HEK293 (cell line): Measurements from ENCODE around the gene GTPBP10.

Experiments
- CTCF ChIA-PET: fragments of 350-600 bp; formaldehyde crosslinking; extraction: SDS; loops from one replicate; lab custom pipeline; 2021; ENCODE audit warnings: antibody characterized with exemption; lab: Yijun Ruan, JAX
- POLR2A ChIA-PET: fragments of 300-600 bp; formaldehyde crosslinking; extraction: SDS; loops from one replicate; lab custom pipeline; 2020; ENCODE audit warnings: antibody characterized with exemption, inconsistent platforms; lab: Yijun Ruan, JAX
- H3K27ac ChIP-seq: fragments of 200-500 bp; sonication (Bioruptor generic); 2 replicates; pipeline ENCODE4 v1.5.1; 2014; ENCODE audit warnings: low read depth, low read length, control low read depth, inconsistent platforms; ENCODE audit errors: extremely low read depth
- H3K36me3 ChIP-seq, 2 experiments: fragments of 200-500 bp in 1 of 2; sonication (Bioruptor generic) in 1 of 2; 1 replicate in 1 of 2; 2 replicates in 1 of 2; pipeline ENCODE4 v1.5.1; 2014 to 2017; ENCODE audit warnings: inconsistent platforms in 2 of 2, low read length in 2 of 2; ENCODE audit not compliant: control insufficient read depth in 2 of 2, insufficient read depth in 1 of 2
- H3K4me1 ChIP-seq: fragments of 200-500 bp; sonication (Bioruptor generic); 2 replicates; pipeline ENCODE4 v1.5.1; 2014; ENCODE audit warnings: mild to moderate bottlenecking, low read length, inconsistent platforms; ENCODE audit not compliant: control insufficient read depth, insufficient read depth
- H3K4me3 ChIP-seq: 2 replicates; pipeline ENCODE4 v1.5.1; 2011; ENCODE audit warnings: low read depth, mild to moderate bottlenecking, control low read depth, low read length, moderate library complexity
- H3K9me3 ChIP-seq: fragments of 200-500 bp; sonication (Bioruptor generic); 2 replicates; pipeline ENCODE4 v1.5.1; 2014; ENCODE audit warnings: low read depth, low read length, inconsistent platforms; ENCODE audit not compliant: control insufficient read depth, insufficient read depth
- ATF2 ChIP-seq: fragments of 450-650 bp; formaldehyde crosslinking; IDR thresholded peaks from 2 replicates; pipeline ENCODE4 v1.5.1; 2016; ENCODE audit warnings: missing biosample characterization, missing genetic modification characterization, low read depth
- FEZF1 ChIP-seq: fragments of 450-650 bp; formaldehyde crosslinking; IDR thresholded peaks from 2 replicates; pipeline ENCODE4 v1.5.1; 2016; ENCODE audit warnings: missing biosample characterization, missing genetic modification characterization
- OVOL3 ChIP-seq: fragments of 450-650 bp; formaldehyde crosslinking; IDR thresholded peaks from 2 replicates; pipeline ENCODE4 v1.5.1; 2016; ENCODE audit warnings: missing biosample characterization, missing genetic modification characterization
- REST ChIP-seq: fragments of 450-650 bp; formaldehyde crosslinking; IDR thresholded peaks from 2 replicates; pipeline ENCODE4 v1.5.1; 2016; ENCODE audit warnings: missing biosample characterization, missing genetic modification characterization
- TRIM28 ChIP-seq: IDR thresholded peaks from 2 replicates; pipeline ENCODE4 v1.6.1; 2011; ENCODE audit warnings: low read length, control low read depth, borderline replicate concordance
- ZBTB1 ChIP-seq: fragments of 450-650 bp; formaldehyde crosslinking; IDR thresholded peaks from 2 replicates; pipeline ENCODE4 v1.5.1; 2016; ENCODE audit warnings: missing biosample characterization, missing genetic modification characterization
- ZBTB6 ChIP-seq: fragments of 450-650 bp; formaldehyde crosslinking; IDR thresholded peaks from 2 replicates; pipeline ENCODE4 v1.5.1; 2017; ENCODE audit warnings: missing biosample characterization, missing genetic modification characterization
- ZNF133 ChIP-seq: fragments of 450-650 bp; formaldehyde crosslinking; IDR thresholded peaks from 2 replicates; pipeline ENCODE4 v1.5.1; 2016; ENCODE audit warnings: missing biosample characterization, missing genetic modification characterization
- ZNF169 ChIP-seq: fragments of 450-650 bp; formaldehyde crosslinking; IDR thresholded peaks from 2 replicates; pipeline ENCODE4 v1.5.1; 2016; ENCODE audit warnings: missing biosample characterization, missing genetic modification characterization
- ZNF223 ChIP-seq: fragments of 450-650 bp; formaldehyde crosslinking; IDR thresholded peaks from 2 replicates; pipeline ENCODE4 v1.5.1; 2016; ENCODE audit warnings: missing biosample characterization, missing genetic modification characterization
- ZNF311 ChIP-seq: fragments of 450-650 bp; formaldehyde crosslinking; IDR thresholded peaks from 2 replicates; pipeline ENCODE4 v1.5.1; 2017; ENCODE audit warnings: missing biosample characterization, missing genetic modification characterization, borderline replicate concordance
- ZNF501 ChIP-seq: fragments of 450-650 bp; formaldehyde crosslinking; IDR thresholded peaks from 2 replicates; pipeline ENCODE4 v1.5.1; 2016; ENCODE audit warnings: missing biosample characterization, missing genetic modification characterization
- ZNF514 ChIP-seq: fragments of 450-650 bp; formaldehyde crosslinking; IDR thresholded peaks from 2 replicates; pipeline ENCODE4 v1.5.1; 2016; ENCODE audit warnings: missing biosample characterization, missing genetic modification characterization
- ZNF621 ChIP-seq: fragments of 450-650 bp; formaldehyde crosslinking; IDR thresholded peaks from 2 replicates; pipeline ENCODE4 v1.5.1; 2017; ENCODE audit warnings: missing biosample characterization, missing genetic modification characterization
- ZNF837 ChIP-seq: fragments of 450-650 bp; formaldehyde crosslinking; IDR thresholded peaks from 2 replicates; pipeline ENCODE4 v1.5.1; 2016; ENCODE audit warnings: missing biosample characterization, missing genetic modification characterization

The GTPBP10 gene

GRCh38 chr7:90387470-90388240 is 41.1 kb downstream of the GTPBP10 start:
- POLR2A ChIA-PET, result no interaction called here
- H3K36me3 ChIP-seq, result peaks cover 27 to 34% of the 10 kb centered on the region in 2 experiments
- no peak overlapping the region for H3K4me3 ChIP-seq
- peak; percentile 90 for TF ChIP-seq REST
- no peak for TF ChIP-seq ZNF311 (tag by site-specific recombination)
- no peak overlapping the region for H3K27ac ChIP-seq
- no peaks in the 10 kb centered on the region for H3K9me3 ChIP-seq
- CTCF ChIA-PET, result interaction anchor here (0.6 kb wide), 1 partner anchor 185 kb away, joined by 3 read pairs; no protein-coding TSS in a partner anchor
- no peaks in the 10 kb centered on the region for H3K4me1 ChIP-seq

- POLR2A ChIA-PET, result no interaction called here
Measured at GRCh38 chr7:90390926-90391325, 44.4 kb downstream of the GTPBP10 start.

GRCh38 chr7:90391488-90391887 is 45.0 kb downstream of the GTPBP10 start:
- Histone ChIP-seq H3K9me3 (no peaks in the 10 kb centered on the region), H3K4me1 (no peaks in the 10 kb centered on the region), H3K4me3 (no peak overlapping the region), H3K36me3 (peaks cover under 1 to 3% of the 10 kb centered on the region in 2 experiments), H3K27ac (no peak overlapping the region)
- TF ChIP-seq OVOL3 (tag by site-specific recombination) (no peak), FEZF1 (no peak), ZNF223 (tag by site-specific recombination) (no peak), ATF2 (tag by site-specific recombination) (no peak), TRIM28 (no peak), ZNF169 (tag by site-specific recombination) (no peak), ZBTB1 (tag by site-specific recombination) (no peak), ZBTB6 (tag by site-specific recombination) (no peak), ZNF837 (tag by site-specific recombination) (no peak)
- POLR2A ChIA-PET, result no interaction called here
- CTCF ChIA-PET, result no interaction called here

More at GRCh38 chr7:90390926-90391325, 44.4 kb downstream of the GTPBP10 start:
- Histone ChIP-seq H3K36me3 (peaks cover 6 to 8% of the 10 kb centered on the region in 2 experiments), H3K9me3 (no peaks in the 10 kb centered on the region), H3K4me3 (no peak overlapping the region), H3K4me1 (no peaks in the 10 kb centered on the region), H3K27ac (no peak overlapping the region)
- CTCF ChIA-PET, result interaction anchor here (0.6 kb wide), 1 partner anchor 23 kb away, joined by 6 read pairs; no protein-coding TSS in a partner anchor
- TF ChIP-seq ZNF621 (no peak), ZNF501 (tag by site-specific recombination) (no peak), ZNF133 (tag by site-specific recombination) (no peak), ZNF514 (tag by site-specific recombination) (no peak)
